PC-9 (cell line): ENCODE data around the gene KLRC3.

Experiments used
- CTCF ChIP-seq: fragments of 200-600 bp; sonication (generic); conservative IDR thresholded peaks from 2 replicates; pipeline ENCODE4 v1.6.1; 2017; ENCODE audit warnings: mixed run types, antibody characterized with exemption, mild to moderate bottlenecking, moderate library complexity
- EZH2 ChIP-seq: fragments of 200-600 bp; sonication (generic); IDR thresholded peaks from 2 replicates; pipeline ENCODE4 v1.8.0; 2017; ENCODE audit warnings: antibody characterized with exemption, low read depth

GRCh38 chr12:10453156-10453555, 32.8 kb upstream of the KLRC3 start, which contains the start of gene KLRC1:
- TF ChIP-seq CTCF = no peak
- TF ChIP-seq EZH2 = no peak
